Naive thymus-derived CD4-positive, alpha-beta T cell (primary cell): ENCODE measurements around the gene EIF1B. TPM values are rescaled to one million over a fixed set of nuclear protein-coding genes. Genes with fewer than 3 reads are reported as not detected.

ENCODE experiments used
- ATAC-seq: fragments of 150-1000 bp; cut with Tn5 transposase; 2 replicates; pipeline ENCODE4 v1.10.0; 2021; ENCODE audit warnings: mild to moderate bottlenecking, moderate library complexity
- CTCF ChIA-PET: fragments of 350-600 bp; sonication (Branson Sonifier 250); formaldehyde crosslinking; loops from one replicate; lab custom pipeline; 2021; ENCODE audit warnings: antibody characterized with exemption; lab: Charles Lee
- POLR2A ChIA-PET: fragments of 350-600 bp; sonication (Branson Sonifier 250); formaldehyde crosslinking; loops from one replicate; lab custom pipeline; 2021; ENCODE audit warnings: antibody characterized with exemption, inconsistent platforms; lab: Charles Lee
- DNase-seq, 9 donors: peaks; one replicate each; pipeline versions ENCODE4 v3.0.0 to v3.0.0-alpha.2; 2020 to 2022; ENCODE audit warnings: mixed read lengths in 1 of 9
- H3K27ac ChIP-seq: one replicate; pipeline ENCODE4 v1.7.0; 2013; ENCODE audit warnings: mild to moderate bottlenecking, low read depth, low read length, moderate library complexity
- H3K27me3 ChIP-seq, 2 donors: one replicate each; pipeline ENCODE4 v1.7.0; 2013; ENCODE audit warnings: low read length in 2 of 2, mild to moderate bottlenecking in 2 of 2, moderate library complexity in 2 of 2; ENCODE audit not compliant: control insufficient read depth in 2 of 2, insufficient read depth in 2 of 2
- H3K36me3 ChIP-seq, 3 experiments: 1 replicate in 2 of 3; 2 replicates in 1 of 3; pipeline ENCODE4 v1.7.0; 2013; ENCODE audit warnings: low read length in 3 of 3, mild to moderate bottlenecking in 3 of 3, moderate library complexity in 1 of 3; ENCODE audit not compliant: insufficient read depth in 3 of 3, control insufficient read depth in 2 of 3
- H3K4me1 ChIP-seq, 2 donors: one replicate each; pipeline ENCODE4 v1.7.0; 2013; ENCODE audit warnings: low read length in 2 of 2, mild to moderate bottlenecking in 2 of 2, moderate library complexity in 1 of 2; ENCODE audit not compliant: control insufficient read depth in 2 of 2, insufficient read depth in 2 of 2
- H3K4me3 ChIP-seq: 2 replicates; pipeline ENCODE4 v1.7.0; 2013; ENCODE audit warnings: mild to moderate bottlenecking, low read length
- H3K9me3 ChIP-seq, 3 experiments: 1 replicate in 2 of 3; 2 replicates in 1 of 3; pipeline ENCODE4 v1.7.0; 2013; ENCODE audit warnings: low read length in 3 of 3; ENCODE audit not compliant: control insufficient read depth in 2 of 3
- H3K27ac Mint-ChIP-seq, 9 donors: one replicate each; pipeline ENCODE4 v1.8.0; 2020 to 2022; ENCODE audit warnings: mixed read lengths in 9 of 9, mild to moderate bottlenecking in 8 of 9, moderate library complexity in 5 of 9, inconsistent platforms in 2 of 9
- H3K27me3 Mint-ChIP-seq, 5 donors: one replicate each; pipeline ENCODE4 v1.8.0; 2021 to 2022; ENCODE audit warnings: mixed read lengths in 5 of 5, mild to moderate bottlenecking in 1 of 5
- H3K36me3 Mint-ChIP-seq, 5 donors: one replicate each; pipeline ENCODE4 v1.8.0; 2020 to 2022; ENCODE audit warnings: mixed read lengths in 5 of 5, mild to moderate bottlenecking in 3 of 5, inconsistent platforms in 1 of 5
- H3K4me1 Mint-ChIP-seq, 7 donors: one replicate each; pipeline ENCODE4 v1.8.0; 2020 to 2022; ENCODE audit warnings: mixed read lengths in 7 of 7, mild to moderate bottlenecking in 3 of 7, inconsistent platforms in 1 of 7
- H3K4me3 Mint-ChIP-seq, 10 donors: one replicate each; pipeline ENCODE4 v1.8.0; 2020 to 2022; ENCODE audit warnings: mild to moderate bottlenecking in 10 of 10, mixed read lengths in 10 of 10, moderate library complexity in 6 of 10, inconsistent platforms in 2 of 10
- H3K9me3 Mint-ChIP-seq, 11 donors: one replicate each; pipeline ENCODE4 v1.8.0; 2020 to 2022; ENCODE audit warnings: mixed read lengths in 11 of 11, mild to moderate bottlenecking in 4 of 11, inconsistent platforms in 1 of 11, moderate library complexity in 1 of 11
- intact Hi-C, 2 donors: fragments of 100-400 bp; cut with micrococcal nuclease; formaldehyde crosslinking; loops; one replicate each; pipeline ENCODE4 v1.15.1; 2023
- polyA plus RNA-seq, 2 donors: library from polyadenylated mRNA; unstranded; fragments of 300-500 nt; fragmentation: Illumina TruSeq; gene quantifications; one replicate each; pipeline ENCODE4 v1.2.3, GENCODE V29; 2021
- total RNA-seq, 6 experiments: library from RNA in 5 of 6; stranded (reverse) in 5 of 6; gene quantifications; 1 replicate in 5 of 6; 2 replicates in 1 of 6; pipeline ENCODE4 v1.2.3 and lab custom pipeline; 2021 to 2026

Gene EIF1B
- total and polyA plus RNA-seq, 7 experiments from 2014 or later: 34.5 to 82.0 (median 52.6) TPM

- Mint-ChIP-seq H3K4me1 (peaks cover 0 to 4% (median 0%) of the 10 kb centered on the region in 7 donors), H3K27ac (no peak overlapping the region), H3K9me3 (peaks cover 0 to 2% (median 0%) of the 10 kb centered on the region in 11 donors), H3K27me3 (peaks cover 0 to 7% (median 0%) of the 10 kb centered on the region in 5 donors), H3K36me3 (no peaks in the 10 kb centered on the region), H3K4me3 (no peak overlapping the region)
- CTCF ChIA-PET: no interaction called here
- DNase-seq (no peak), ATAC-seq (no peak)
- no peak overlapping the region for H3K27ac ChIP-seq
- intact Hi-C loops: no loop called here
- no peaks in the 10 kb centered on the region for H3K9me3 ChIP-seq
- H3K4me1 ChIP-seq: no peaks in the 10 kb centered on the region
- no peaks in the 10 kb centered on the region for H3K36me3 ChIP-seq
- H3K4me3 ChIP-seq: no peak overlapping the region
- H3K27me3 ChIP-seq: no peaks in the 10 kb centered on the region
- POLR2A ChIA-PET: no interaction called here
Measured at GRCh38 chr3:40341671-40342070, 32.2 kb downstream of the EIF1B start.

GRCh38 chr3:40350529-40350928 lies 41.0 kb downstream of the EIF1B start:
- no peak overlapping the region for H3K27ac Mint-ChIP-seq
- peaks cover 0 to 12% (median 0%) of the 10 kb centered on the region in 5 donors for H3K36me3 Mint-ChIP-seq
- H3K27me3 Mint-ChIP-seq: peaks cover 3 to 41% (median 23%) of the 10 kb centered on the region in 5 donors
- peaks cover 0 to 31% (median 9%) of the 10 kb centered on the region in 11 donors for H3K9me3 Mint-ChIP-seq
- no peaks in the 10 kb centered on the region for H3K4me1 ChIP-seq
- no peak for DNase-seq
- no peak overlapping the region for H3K27ac ChIP-seq
- H3K36me3 ChIP-seq: no peaks in the 10 kb centered on the region
- ChIA-PET CTCF (no interaction called here), POLR2A (interaction anchor here (0.6 kb wide), 1 partner anchor 184 kb away, joined by 5 read pairs; no protein-coding TSS in a partner anchor)
- intact Hi-C loops: no loop called here
- no peak overlapping the region for H3K4me3 ChIP-seq
- peaks cover 0 to 3% (median 0%) of the 10 kb centered on the region in 7 donors for H3K4me1 Mint-ChIP-seq
- H3K27me3 ChIP-seq: no peaks in the 10 kb centered on the region
- H3K4me3 Mint-ChIP-seq: no peak overlapping the region
- no peak for ATAC-seq
- peaks cover 0 to 4% (median 0%) of the 10 kb centered on the region in 3 experiments for H3K9me3 ChIP-seq

GRCh38 chr3:40355410-40355809 lies 45.9 kb downstream of the EIF1B start:
- POLR2A ChIA-PET: no interaction called here
- Histone ChIP-seq H3K27ac (no peak overlapping the region), H3K4me1 (no peaks in the 10 kb centered on the region), H3K4me3 (no peak overlapping the region), H3K36me3 (no peaks in the 10 kb centered on the region), H3K27me3 (no peaks in the 10 kb centered on the region), H3K9me3 (no peaks in the 10 kb centered on the region)
- DNase-seq: no peak
- intact Hi-C loops: no loop called here
- CTCF ChIA-PET: no interaction called here
- H3K4me3 Mint-ChIP-seq: no peak overlapping the region
- peaks cover 9 to 45% (median 14%) of the 10 kb centered on the region in 5 donors for H3K27me3 Mint-ChIP-seq
- H3K9me3 Mint-ChIP-seq: peaks cover 0 to 18% (median 7%) of the 10 kb centered on the region in 11 donors
- no peak for ATAC-seq
- H3K27ac Mint-ChIP-seq: no peak overlapping the region
- peaks cover 0 to 3% (median 0%) of the 10 kb centered on the region in 7 donors for H3K4me1 Mint-ChIP-seq
- H3K36me3 Mint-ChIP-seq: peaks cover 0 to 11% (median 0%) of the 10 kb centered on the region in 5 donors

GRCh38 chr3:40358454-40358853 lies 48.9 kb downstream of the EIF1B start:
- intact Hi-C loops: no loop called here
- H3K4me3 Mint-ChIP-seq: no peak overlapping the region
- H3K9me3 Mint-ChIP-seq: peaks cover 0 to 3% (median 0%) of the 10 kb centered on the region in 11 donors
- H3K9me3 ChIP-seq: no peaks in the 10 kb centered on the region
- peaks cover 0 to 2% (median 0%) of the 10 kb centered on the region in 7 donors for H3K4me1 Mint-ChIP-seq
- no peak overlapping the region for H3K27ac ChIP-seq
- peaks cover 13 to 29% (median 14%) of the 10 kb centered on the region in 5 donors for H3K27me3 Mint-ChIP-seq
- H3K27ac Mint-ChIP-seq: no peak overlapping the region
- no peaks in the 10 kb centered on the region for H3K4me1 ChIP-seq
- no peaks in the 10 kb centered on the region for H3K27me3 ChIP-seq
- no peak for DNase-seq
- ATAC-seq: no peak
- CTCF ChIA-PET: no interaction called here
- no peaks in the 10 kb centered on the region for H3K36me3 ChIP-seq
- POLR2A ChIA-PET: no interaction called here
- H3K36me3 Mint-ChIP-seq: peaks cover 0 to 6% (median 0%) of the 10 kb centered on the region in 5 donors
- no peak overlapping the region for H3K4me3 ChIP-seq

Other genes with a start within 250 kb of the EIF1B start
- not detected for gene ENTPD3, start 77.5 kb downstream of the EIF1B start, total RNA-seq
- not detected for gene ENTPD3, start 77.5 kb downstream of the EIF1B start, polyA plus RNA-seq
- gene RPL14, start 147.6 kb downstream of the EIF1B start, total RNA-seq: 1,000 to 10,000 TPM; 2,135 to 3,746 (median 3,320) TPM
- gene RPL14, start 147.6 kb downstream of the EIF1B start, polyA plus RNA-seq: 1,000 to 10,000 TPM; 1,689 to 2,002 TPM
- gene ZNF619, start 167.4 kb downstream of the EIF1B start, total RNA-seq: 10 to 100 TPM in 3 of 5 experiments, 1 to 10 TPM in 2; 5.0 to 13.9 (median 12.3) TPM
- gene ZNF619, start 167.4 kb downstream of the EIF1B start, polyA plus RNA-seq: 1 to 10 TPM; 2.9 to 3.2 TPM
- 1 to 10 TPM; 1.3 to 6.4 (median 3.3) TPM for gene ZNF620, start 196.3 kb downstream of the EIF1B start, total RNA-seq
- gene ZNF620, start 196.3 kb downstream of the EIF1B start, polyA plus RNA-seq: 1 to 10 TPM; 3.6 to 3.8 TPM
- 10 to 100 TPM; 14.6 to 26.9 (median 21.9) TPM for gene ZNF621, start 215.3 kb downstream of the EIF1B start, total RNA-seq
- 1 to 10 TPM; 2.8 to 4.6 TPM for gene ZNF621, start 215.3 kb downstream of the EIF1B start, polyA plus RNA-seq